K562 (cell line): ENCODE results near the gene MAB21L3. TPM values are rescaled to one million over a fixed set of nuclear protein-coding genes. Genes with fewer than 3 reads are reported as not detected.

ENCODE experiments used
- ATAC-seq: fragments of 200-7000 bp; cut with Tn5 transposase; 3 replicates; pipeline ENCODE4 v1.9.1; 2020; ENCODE audit warnings: moderate library complexity
- BruUV-seq: library from RNA; stranded (reverse); fragments of 400-500 nt; replicated peaks from 2 replicates; lab custom pipeline; 2021; lab: Mats Ljungman, UMichigan
- CTCF ChIA-PET: fragments of 300-600 bp; formaldehyde crosslinking; extraction: SDS; loops from one replicate; lab custom pipeline; 2021; ENCODE audit warnings: low intra/inter-chr PET ratio; lab: Yijun Ruan, JAX
- POLR2A ChIA-PET: fragments of 300-600, 350-650 bp; sonication (Branson Sonifier 250); formaldehyde crosslinking; extraction: SDS; loops from one replicate; lab custom pipeline; 2021; ENCODE audit warnings: antibody characterized with exemption, inconsistent platforms; lab: Yijun Ruan, JAX
- DNase-seq, 4 experiments: peaks; one replicate each; pipeline versions ENCODE4 v3.0.0 to v3.0.0-alpha.2; 2011 to 2018; ENCODE audit warnings: low spot score in 3 of 4, mixed read lengths in 3 of 4; ENCODE audit errors: extremely low read depth in 1 of 4
- FAIRE-seq: peaks from 2 replicates; lab custom pipeline; 2011; peaks lifted over from hg19 to GRCh38; lab: Jason Lieb, UNC
- H2AFZ ChIP-seq: 2 replicates; pipeline ENCODE4 v1.6.0; 2011; ENCODE audit warnings: low read depth, low read length, control low read depth, inconsistent platforms
- H3K27ac ChIP-seq: fragments of 200-600 bp; 3 replicates; pipeline ENCODE4 v1.8.0; 2011; ENCODE audit warnings: low read depth, mild to moderate bottlenecking, control low read depth, inconsistent platforms, low read length, moderate library complexity, mixed read lengths; ENCODE audit errors: extremely low read depth
- H3K27me3 ChIP-seq, 2 experiments: fragments of 300-600 bp in 1 of 2; 2 replicates in 1 of 2; 3 replicates in 1 of 2; pipeline versions ENCODE4 v1.6.0 to v1.8.0; 2011; ENCODE audit warnings: inconsistent platforms in 2 of 2, low read length in 2 of 2, mild to moderate bottlenecking in 1 of 2, mixed read lengths in 1 of 2, moderate library complexity in 1 of 2; ENCODE audit not compliant: control insufficient read depth in 2 of 2, insufficient read depth in 2 of 2
- H3K36me3 ChIP-seq: fragments of 300-600 bp; 3 replicates; pipeline ENCODE4 v1.8.0; 2011; ENCODE audit warnings: mild to moderate bottlenecking, low read length, inconsistent platforms; ENCODE audit not compliant: control insufficient read depth, insufficient read depth
- H3K4me1 ChIP-seq, 2 experiments: fragments of 200-600 bp in 1 of 2; replicated peaks in 1 of 2; 2 replicates in 1 of 2; 3 replicates in 1 of 2; pipeline versions ENCODE4 v1.5.1 to v1.8.0; 2011; ENCODE audit warnings: inconsistent platforms in 2 of 2, low read length in 2 of 2, mild to moderate bottlenecking in 1 of 2, mixed read lengths in 1 of 2, moderate library complexity in 1 of 2; ENCODE audit not compliant: control insufficient read depth in 2 of 2, insufficient read depth in 2 of 2
- H3K4me2 ChIP-seq: 2 replicates; pipeline ENCODE4 v1.6.1; 2011; ENCODE audit warnings: low read length, control low read depth, inconsistent platforms, mixed read lengths; ENCODE audit not compliant: insufficient read depth
- H3K4me3 ChIP-seq: fragments of 200-600 bp; sonication (generic), shearing (Covaris generic); 2 replicates; pipeline ENCODE4 v1.5.1; 2016; ENCODE audit warnings: control low read depth, inconsistent platforms
- H3K79me2 ChIP-seq: fragments of 200-600 bp; 3 replicates; pipeline ENCODE4 v1.8.0; 2011; ENCODE audit warnings: low read length, inconsistent platforms; ENCODE audit not compliant: control insufficient read depth, insufficient read depth
- H3K9ac ChIP-seq, 2 experiments: 2 replicates each; pipeline versions ENCODE4 v1.6.0 to v1.6.1; 2011; ENCODE audit warnings: low read depth in 2 of 2, low read length in 2 of 2, control low read depth in 1 of 2, inconsistent platforms in 1 of 2, mild to moderate bottlenecking in 1 of 2, mixed read lengths in 1 of 2; ENCODE audit not compliant: insufficient read depth in 1 of 2
- H3K9me1 ChIP-seq: one replicate; pipeline ENCODE4 v1.6.0; 2011; ENCODE audit warnings: inconsistent platforms, mild to moderate bottlenecking, low read length, moderate library complexity; ENCODE audit not compliant: control insufficient read depth, insufficient read depth
- H3K9me3 ChIP-seq: replicated peaks from 2 replicates; pipeline ENCODE4 v1.5.1; 2011; ENCODE audit warnings: low read depth, low read length, inconsistent platforms; ENCODE audit not compliant: control insufficient read depth, insufficient read depth
- H4K20me1 ChIP-seq: replicated peaks from 2 replicates; pipeline ENCODE4 v1.6.1; 2011; ENCODE audit warnings: low read length, inconsistent platforms, mixed read lengths; ENCODE audit not compliant: control insufficient read depth, insufficient read depth
- ATF4 ChIP-seq: fragments of 450-650 bp; formaldehyde crosslinking; IDR thresholded peaks from 2 replicates; pipeline ENCODE4 v1.4.0; 2022; ENCODE audit warnings: mild to moderate bottlenecking, moderate library complexity
- CBFB ChIP-seq: sonication (generic); formaldehyde crosslinking; IDR thresholded peaks from 2 replicates; pipeline ENCODE4 v1.4.0; 2020; ENCODE audit warnings: mild to moderate bottlenecking, missing genetic modification reagents
- CHD2 ChIP-seq: IDR thresholded peaks from 2 replicates; pipeline ENCODE4 v1.6.1; 2011; ENCODE audit warnings: low read depth, low read length
- GATA2 ChIP-seq: sonication (generic); formaldehyde crosslinking; IDR thresholded peaks from 2 replicates; pipeline ENCODE4 v1.4.0; 2020; ENCODE audit warnings: mild to moderate bottlenecking, missing genetic modification reagents
- HBP1 ChIP-seq: fragments of 450-650 bp; formaldehyde crosslinking; IDR thresholded peaks from 2 replicates; pipeline ENCODE4 v1.4.0; 2022; ENCODE audit warnings: missing genetic modification characterization
- HNRNPH1 ChIP-seq: fragments of 200-400 bp; formaldehyde crosslinking; optimal IDR thresholded peaks from 2 replicates; pipeline ENCODE3; 2017; ENCODE audit warnings: low read depth, mild to moderate bottlenecking, low read length, moderate library complexity
- NRF1 ChIP-seq, 2 experiments: fragments of 450-650 bp; IDR thresholded peaks in 1 of 2; conservative IDR thresholded peaks in 1 of 2; 2 replicates each; pipeline ENCODE4 v1.6.1; 2014; ENCODE audit warnings: mild to moderate bottlenecking in 2 of 2
- PBX2 ChIP-seq, 2 experiments: IDR thresholded peaks in 1 of 2; conservative IDR thresholded peaks in 1 of 2; 2 replicates each; pipeline ENCODE4 v1.6.1; 2016; ENCODE audit warnings: low read depth in 2 of 2, mild to moderate bottlenecking in 1 of 2, missing compliant biosample characterization in 1 of 2, missing genetic modification characterization in 1 of 2, moderate library complexity in 1 of 2
- RBM15 ChIP-seq: fragments of 200-400 bp; formaldehyde crosslinking; IDR thresholded peaks from 2 replicates; pipeline ENCODE4 v1.6.1; 2018; ENCODE audit warnings: mild to moderate bottlenecking, low read length, moderate library complexity; ENCODE audit not compliant: insufficient read depth
- SOX6 ChIP-seq: fragments of 450-650 bp; IDR thresholded peaks from 2 replicates; pipeline ENCODE4 v1.6.1; 2014; ENCODE audit warnings: mild to moderate bottlenecking
- UBTF ChIP-seq, 2 experiments: IDR thresholded peaks; 2 replicates each; pipeline ENCODE4 v1.6.1; 2012; ENCODE audit warnings: improper control_type of control experiment in 2 of 2, low read depth in 2 of 2, low read length in 2 of 2, borderline replicate concordance in 1 of 2
- ZKSCAN3 ChIP-seq: fragments of 250-450 bp; sonication (Bioruptor Pico); IDR thresholded peaks from 2 replicates; pipeline ENCODE4 v1.4.0; 2020
- ZNF551 ChIP-seq: fragments of 250-450 bp; sonication (Bioruptor Pico); IDR thresholded peaks from 2 replicates; pipeline ENCODE4 v1.5.0; 2021; ENCODE audit warnings: mild to moderate bottlenecking, moderate library complexity
- WGBS: fragments of 100-300 bp; shearing (Covaris generic); methylation state at CpG from one replicate; pipeline ENCODE4 v1.1.6; 2016; ENCODE audit warnings: low coverage, mixed read lengths; ENCODE audit not compliant: insufficient coverage; ENCODE audit errors: missing lambda C conversion rate; 5-methylcytosine and 5-hydroxymethylcytosine counted together
- in situ Hi-C: fragments of 300-500 bp; cut with MboI; formaldehyde crosslinking; loops from 4 replicates; pipeline ENCODE4 v1.15.0; 2018; ENCODE audit warnings: inconsistent platforms, mixed read lengths
- intact Hi-C: fragments of 100-400 bp; cut with micrococcal nuclease; formaldehyde crosslinking; loops from 2 replicates; pipeline ENCODE4 v1.14.2; 2022
- polyA plus RNA-seq, 8 experiments: library from polyadenylated mRNA; depleted of rRNA in 4 of 8; stranded (reverse) in 5 of 8; unstranded in 3 of 8; fragments of >200 nt; fragmentation: Nextera tagmentation in 2 of 8; fragmentation: Illumina TruSeq in 1 of 8; extraction: Ambion mirVana in 2 of 8; extraction: Trizol in 1 of 8; gene quantifications; 2 replicates each; pipeline versions ENCODE4 v1.2.1 to v1.2.3, GENCODE V29; 2011 to 2014; ENCODE audit warnings: inconsistent platforms in 1 of 8, missing spikeins in 1 of 8
- total RNA-seq, 7 experiments: library from RNA; depleted of rRNA in 6 of 7; stranded (reverse); fragments of >200 nt in 6 of 7; fragmentation: Illumina TruSeq in 2 of 7; extraction: Trizol in 2 of 7; gene quantifications; 2 replicates each; pipeline versions ENCODE4 v1.2.1 to v1.2.3, GENCODE V29; 2011 to 2021; ENCODE audit warnings: low replicate concordance in 1 of 7

The MAB21L3 gene
- total and polyA plus RNA-seq, 9 of the 15 experiments (the other 6 are each of a cell fraction or from before 2014, with no cell fraction given): not detected

GRCh38 chr1:116106646-116107045 is 4.6 kb upstream of the MAB21L3 start:
- in situ Hi-C loops: no loop called here
- 0% methylated on average over 4 of the region's 4 CpGs for WGBS

More at GRCh38 chr1:116106646-116107045, 4.6 kb upstream of the MAB21L3 start:
- no peaks in the 10 kb centered on the region for H3K9me3 ChIP-seq
- no peak overlapping the region for H3K27ac ChIP-seq
- ChIA-PET POLR2A (interaction anchor here (0.6 to 0.7 kb wide), 2 partner anchors 48 to 284 kb away, joined by 3 read pairs; no protein-coding TSS in a partner anchor), CTCF (no interaction called here)
- ATAC-seq: no peak
- H3K36me3 ChIP-seq: no peaks in the 10 kb centered on the region
- TF ChIP-seq NRF1 (conservative IDR thresholded peaks at IDR 0.05 in 1 of 2, IDR thresholded peaks at IDR 0.05 in 1 of 2): no peak
- no peak for TF ChIP-seq ZNF551 (CRISPR knock-in tag)
- no peak for TF ChIP-seq ATF4
- no peak for TF ChIP-seq HNRNPH1
- no peak for TF ChIP-seq GATA2 (CRISPR knock-in tag)
- no peak for TF ChIP-seq PBX2 (CRISPR knock-in tag; IDR thresholded peaks at IDR 0.05; ENCODE audit: low read depth)
- no peak for TF ChIP-seq PBX2 (tag; conservative IDR thresholded peaks at IDR 0.05; ENCODE audit: low read depth)
- no peak for TF ChIP-seq HBP1
- no peak for TF ChIP-seq UBTF (IDR thresholded peaks at IDR 0.05; ENCODE audit: borderline replicate concordance in 1 of 2, low read depth in 2 of 2, low read length in 2 of 2)
- no peak for TF ChIP-seq CHD2
- no peak for TF ChIP-seq SOX6
- no peak for TF ChIP-seq RBM15
- TF ChIP-seq CBFB (CRISPR knock-in tag): no peak
- no peak for TF ChIP-seq ZKSCAN3 (CRISPR knock-in tag)
- no peak for DNase-seq
- BruUV-seq: no TSS peak
- H3K79me2 ChIP-seq: no peaks in the 10 kb centered on the region
- H3K9ac ChIP-seq: no peak overlapping the region
- H2AFZ ChIP-seq: no peak overlapping the region
- H4K20me1 ChIP-seq: no peaks in the 10 kb centered on the region
- H3K4me1 ChIP-seq: no peaks in the 10 kb centered on the region
- intact Hi-C loops: no loop called here
- no peak for FAIRE-seq
- H3K27me3 ChIP-seq: peaks cover 4 to 17% of the 10 kb centered on the region in 2 experiments; a peak in 4 of 5 replicates
- H3K4me2 ChIP-seq: no peak overlapping the region
- H3K9me1 ChIP-seq: no peaks in the 10 kb centered on the region
- H3K4me3 ChIP-seq: no peak overlapping the region
